Right forelimb (tissue), 1 donor: ENCODE results near the gene TIAM2.
"Not testable (repeated sequence)": the region's sequence is repeated elsewhere in the genome, so short reads cannot be mapped to it uniquely, and the experiment has no call there.

ENCODE experiments used
- DNase-seq: peaks from one replicate; pipeline ENCODE4 v3.0.0-alpha.2; 2018

TIAM2 gene

DNA sequence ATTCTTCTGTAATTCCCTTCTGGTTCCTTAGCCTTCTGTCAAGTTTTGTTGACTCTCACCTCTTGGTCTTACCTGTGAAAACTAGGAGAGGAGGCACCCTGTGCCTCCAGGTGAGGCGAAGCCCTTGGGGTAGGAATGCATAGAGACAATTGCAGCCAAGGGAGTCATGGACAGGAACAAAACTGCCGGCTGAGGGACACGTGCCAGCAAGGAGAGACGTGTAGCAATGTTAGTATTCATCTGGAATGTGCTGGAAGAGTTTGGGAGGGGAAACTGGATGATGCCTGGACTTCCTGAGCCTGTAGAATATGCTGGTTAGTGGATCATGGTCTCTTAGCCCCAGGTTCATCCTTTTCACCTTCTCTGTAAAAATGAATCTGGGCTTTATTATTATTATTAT is 3.9 kb upstream of the TIAM2 start:
- no peak for DNase-seq

DNA sequence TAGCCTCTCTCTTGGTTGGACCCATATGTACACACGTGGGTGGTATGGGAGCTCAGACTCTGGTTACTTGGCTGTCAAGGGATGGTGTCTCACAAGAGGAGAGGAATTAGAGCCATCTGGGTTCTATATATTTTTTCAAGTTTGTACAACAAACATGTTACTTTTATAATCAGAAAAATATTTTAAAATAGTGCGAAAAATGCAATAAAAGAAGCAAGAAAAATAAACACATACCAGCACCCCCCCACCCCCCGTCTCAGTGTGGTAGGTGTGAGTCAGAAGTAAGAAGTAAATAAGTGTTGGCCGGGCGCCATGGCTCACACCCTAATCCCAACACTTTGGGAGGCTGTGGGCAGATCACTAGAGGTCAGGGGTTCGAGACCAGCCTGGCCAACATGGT is 2.1 kb upstream of the TIAM2 start:
- no peak for DNase-seq

DNA sequence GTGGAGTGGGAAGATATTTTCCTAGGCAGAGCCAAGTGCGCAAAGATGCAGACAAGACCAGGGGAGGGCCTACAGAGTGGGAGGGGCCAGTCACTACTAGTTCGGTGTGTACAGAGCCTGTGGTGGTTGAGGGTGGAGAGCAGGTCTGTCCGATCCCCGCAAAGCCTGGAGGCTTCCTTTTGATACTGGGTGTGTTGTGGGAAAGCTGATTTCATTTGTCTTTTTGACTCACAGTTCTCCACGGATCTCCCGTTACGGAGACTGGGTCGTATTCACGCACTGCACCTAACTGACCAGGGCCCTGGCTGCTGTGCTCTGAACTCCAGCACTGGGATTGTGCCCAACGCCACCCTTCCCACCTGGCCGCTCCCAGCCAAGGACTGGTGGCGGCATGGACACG is 1.4 kb upstream of the TIAM2 start:
- no peak for DNase-seq

GRCh38 chr6:154994836-154995253 is 270 bp upstream of the TIAM2 start:
- DNase-seq, result no peak

DNA sequence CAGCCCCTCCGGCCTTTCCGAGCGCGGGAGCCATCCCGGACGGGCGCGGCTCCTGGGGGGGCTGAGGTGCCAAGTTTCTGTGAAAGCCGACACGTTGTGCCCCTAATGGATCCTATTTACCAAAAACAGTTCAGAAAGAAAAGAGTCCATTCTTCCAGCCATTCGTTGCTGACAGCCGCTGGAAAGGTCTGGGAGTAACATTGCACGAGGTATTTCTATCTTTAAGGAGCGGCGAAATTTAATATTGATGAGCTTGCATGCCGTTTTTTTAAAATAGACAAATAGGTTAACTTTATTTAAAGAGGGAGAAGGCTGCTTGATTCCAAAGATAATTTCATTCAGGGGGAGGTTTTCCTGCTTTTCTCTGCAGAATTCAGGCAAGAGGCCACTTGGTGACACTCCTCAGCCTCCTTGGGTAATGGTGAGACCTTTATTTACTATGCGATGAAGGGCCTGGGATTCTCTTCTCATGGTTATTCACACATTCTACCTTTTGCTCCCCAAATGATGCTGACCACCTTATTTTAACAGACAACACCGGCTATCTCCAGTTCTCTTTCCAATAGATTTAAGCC is 988 bp downstream of the TIAM2 start:
- DNase-seq, result no peak

- no peak for DNase-seq
These were observed 1.8 kb downstream of the TIAM2 start for GRCh38 chr6:154996841-154997311.

DNA sequence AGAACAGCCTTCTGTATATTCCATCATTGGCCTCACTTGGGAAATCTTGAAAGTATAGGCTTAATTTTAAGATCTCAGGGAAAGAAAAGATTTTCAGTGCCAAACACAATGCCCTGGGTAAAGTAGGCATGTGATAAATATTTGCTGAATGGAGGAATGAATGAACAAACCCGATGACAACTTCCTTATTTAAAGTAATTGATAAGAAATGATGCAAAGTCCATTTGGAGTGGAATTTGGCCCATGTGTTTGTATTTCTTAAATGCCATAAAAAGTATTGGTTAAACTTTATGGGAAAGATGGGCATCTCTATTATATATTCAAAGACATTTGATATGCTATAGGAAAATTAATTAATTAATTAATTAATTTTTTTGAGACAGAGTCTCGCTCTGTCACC is 3.7 kb downstream of the TIAM2 start:
- no peak for DNase-seq

DNA sequence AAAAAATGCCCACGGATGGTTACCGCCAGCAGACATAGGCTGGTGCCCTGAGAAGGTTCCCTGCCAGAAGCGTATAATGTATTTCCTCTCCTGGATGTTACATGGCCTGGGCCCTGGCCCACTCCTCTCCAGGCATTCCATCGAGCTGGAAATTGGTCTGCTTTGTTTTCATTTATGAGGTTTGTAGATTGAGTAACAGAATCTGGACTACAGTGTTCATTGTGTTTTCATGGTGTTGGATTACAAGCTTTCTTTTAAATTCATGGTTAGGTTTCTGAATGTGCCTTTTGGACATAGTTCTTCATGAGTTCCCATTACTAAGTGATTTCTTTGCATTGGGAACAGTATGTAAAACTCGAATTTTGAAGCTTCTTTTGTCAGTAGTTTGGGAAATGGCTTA is 6.4 kb downstream of the TIAM2 start:
- no peak for DNase-seq

- DNase-seq, result no peak
These were observed 6.8 kb downstream of the TIAM2 start for GRCh38 chr6:155001934-155002333.

GRCh38 chr6:155003476-155003875 is 8.4 kb downstream of the TIAM2 start:
- no peak for DNase-seq

GRCh38 chr6:155004017-155004416 is 8.9 kb downstream of the TIAM2 start:
- no peak for DNase-seq

DNA sequence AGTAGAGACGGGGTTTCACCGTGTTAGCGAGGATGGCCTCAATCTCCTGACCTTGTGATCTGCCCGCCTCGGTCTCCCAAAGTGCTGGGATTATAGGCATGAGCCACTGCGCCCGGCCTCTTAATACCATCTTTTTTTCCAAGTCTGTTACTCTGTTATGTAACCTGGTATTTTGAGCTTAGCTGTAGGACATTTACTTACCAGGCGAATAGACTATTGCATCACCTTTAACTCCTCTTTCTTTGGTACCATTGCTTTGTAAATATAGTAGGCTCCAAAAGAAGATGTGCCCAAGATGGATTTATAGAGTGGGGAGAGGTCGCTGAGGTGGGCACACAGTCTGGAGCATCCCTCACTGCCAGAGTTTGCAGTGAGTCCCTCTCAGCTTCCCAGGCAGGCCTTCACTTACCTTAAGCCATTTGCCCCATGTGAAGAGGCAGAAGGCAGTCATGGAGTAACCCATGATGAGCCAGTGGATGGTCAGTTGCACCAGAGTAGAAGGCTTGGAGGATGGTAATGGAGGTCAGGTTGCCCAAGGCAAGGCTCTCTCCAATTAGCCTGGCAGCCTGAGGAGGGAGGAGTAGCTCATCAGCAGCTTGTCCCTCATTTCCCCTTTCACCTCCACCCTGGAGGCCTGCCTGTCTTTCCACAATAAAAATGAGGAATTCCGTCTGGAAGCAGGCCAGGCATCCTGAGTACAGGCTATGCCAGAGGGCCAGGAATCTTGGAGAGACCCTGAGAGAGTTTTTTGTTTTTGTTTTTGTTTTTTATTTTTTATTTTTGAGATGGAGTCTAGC is 9.7 kb downstream of the TIAM2 start:
- DNase-seq, result no peak

DNA sequence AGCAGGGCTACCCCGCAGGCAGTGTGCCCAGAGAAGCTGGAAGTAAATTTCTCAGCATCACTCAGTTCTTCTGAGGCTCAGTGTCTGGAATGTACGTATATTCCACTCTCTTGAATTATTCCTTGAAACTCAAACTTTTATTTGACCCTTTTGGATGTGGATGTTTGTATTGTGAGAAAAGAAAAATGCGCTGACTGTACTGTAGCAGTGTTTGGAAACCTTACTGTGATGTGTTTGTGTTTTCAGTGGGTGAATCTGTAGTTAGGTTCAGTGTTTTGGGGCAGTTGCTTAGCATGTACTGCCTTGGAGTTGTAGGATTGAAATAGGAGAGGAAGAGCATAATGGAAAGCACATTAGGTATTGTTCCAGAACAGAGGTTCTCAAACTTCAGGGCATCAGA is 13.5 kb downstream of the TIAM2 start:
- no peak for DNase-seq

- DNase-seq, result no peak
These were observed 15.8 kb downstream of the TIAM2 start for GRCh38 chr6:155010940-155011339.

DNA sequence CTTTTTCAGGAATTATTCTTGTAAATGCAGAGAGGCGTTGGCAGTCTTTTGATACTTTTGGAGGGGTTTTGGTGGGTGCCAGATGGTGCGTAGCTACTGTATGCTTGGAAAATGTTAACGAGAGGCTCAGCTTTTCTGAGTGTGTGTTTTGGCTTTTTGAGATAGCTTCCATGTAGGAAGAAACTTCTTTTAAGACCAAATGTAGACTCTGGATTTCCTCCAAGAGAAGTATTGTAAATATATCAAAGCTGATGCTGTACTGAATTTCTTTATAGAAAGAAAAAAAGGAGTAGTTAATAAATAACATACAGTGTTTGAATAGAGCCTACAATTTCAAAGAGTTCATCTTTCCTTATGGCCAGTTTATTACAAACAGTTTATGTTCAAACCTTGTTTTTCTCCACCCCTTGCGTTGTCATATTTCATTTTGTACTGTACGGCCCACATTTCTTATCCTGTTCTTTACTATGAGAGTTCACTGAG is 16.7 kb downstream of the TIAM2 start:
- DNase-seq, result no peak

DNA sequence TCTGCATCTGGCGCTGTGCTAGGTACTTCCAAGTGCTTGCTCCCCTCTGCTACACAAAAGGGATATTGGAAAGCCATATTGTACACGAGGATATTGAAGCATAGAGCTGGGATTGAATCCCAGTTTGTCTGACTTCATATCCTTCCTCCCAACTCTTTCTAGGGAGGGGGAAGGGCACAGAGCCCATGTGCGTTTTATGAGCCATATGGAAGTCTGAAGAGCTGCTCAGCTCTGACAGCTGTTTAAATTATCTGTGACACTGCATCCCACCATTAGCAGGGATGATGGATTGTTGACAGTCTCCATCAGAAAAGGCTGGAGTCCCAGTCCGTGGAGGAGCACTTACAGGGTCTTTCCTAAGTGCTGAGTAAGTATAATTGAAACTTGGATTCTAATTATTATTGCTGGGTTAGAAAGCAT is 18.4 kb downstream of the TIAM2 start:
- peak; percentile 69 for DNase-seq

DNA sequence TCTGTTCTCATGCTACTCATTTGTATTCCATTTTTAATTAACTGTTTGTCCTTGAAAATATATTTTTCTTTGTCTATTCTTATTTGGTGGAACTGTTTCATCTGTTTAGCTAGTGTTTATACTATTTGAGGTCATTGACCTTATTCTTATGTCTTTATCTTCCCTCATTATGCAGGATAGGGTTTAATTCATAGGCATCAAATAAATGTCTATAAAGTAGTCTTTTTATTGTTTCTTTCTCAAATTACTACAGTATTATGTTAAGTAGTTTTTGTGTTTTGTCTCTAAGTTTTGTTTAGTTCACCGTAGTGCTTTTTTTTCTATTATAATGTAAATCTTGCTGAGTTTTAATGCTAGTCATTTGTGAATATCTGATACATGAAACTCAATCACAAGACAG is 19.0 kb downstream of the TIAM2 start:
- no peak for DNase-seq

- DNase-seq, result no peak
These were observed 19.7 kb downstream of the TIAM2 start for GRCh38 chr6:155014670-155015300.

- DNase-seq, result not testable (repeated sequence)
These were observed 23.3 kb downstream of the TIAM2 start for GRCh38 chr6:155018415-155018814.

DNA sequence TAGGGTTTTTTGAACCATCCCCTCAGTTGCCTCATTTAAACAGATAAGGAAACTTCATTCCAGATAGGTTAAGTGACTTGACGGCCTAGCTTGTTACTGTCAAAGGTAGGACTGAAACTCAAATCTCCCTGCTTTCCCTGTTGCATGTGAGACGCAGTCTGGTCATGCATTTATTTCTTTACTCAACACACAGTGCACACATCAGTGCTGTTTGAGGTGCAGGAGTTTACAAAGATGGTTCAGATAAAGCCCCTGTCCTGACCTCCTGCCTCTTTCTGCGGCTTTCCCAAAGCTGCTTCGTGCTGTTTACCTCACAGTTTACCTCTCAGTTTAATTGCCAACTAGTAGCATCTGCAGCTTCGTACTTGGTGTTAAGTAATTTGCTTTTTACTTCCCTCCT is 26.6 kb downstream of the TIAM2 start:
- DNase-seq, result no peak

- no peak for DNase-seq
These were observed 27.6 kb downstream of the TIAM2 start for GRCh38 chr6:155022721-155023120.

DNA sequence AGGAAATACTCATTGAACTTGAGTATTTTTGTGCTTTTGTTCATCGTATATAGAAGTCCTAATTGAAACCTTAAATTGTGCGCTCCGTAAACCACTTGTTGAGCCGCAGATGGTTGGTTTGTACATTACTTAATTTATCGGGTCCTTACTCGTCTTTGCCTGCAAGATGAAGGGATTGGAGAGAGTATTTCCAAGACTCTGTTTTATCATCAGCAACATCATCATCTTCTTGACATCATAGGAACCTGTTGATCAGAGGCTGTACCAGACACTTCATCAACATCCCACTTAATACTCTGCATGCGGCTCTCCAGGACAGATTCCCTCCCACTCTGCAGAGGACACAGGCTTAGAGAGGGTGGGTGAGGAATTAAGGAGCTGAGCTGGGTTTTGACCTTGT is 28.6 kb downstream of the TIAM2 start:
- no peak for DNase-seq

- DNase-seq, result no peak
These were observed 29.4 kb downstream of the TIAM2 start for GRCh38 chr6:155024391-155025027.
